Activated CD8-positive, alpha-beta memory T cell treated with anti-CD3 and anti-CD28 coated beads for 1 hour (primary cell): Measurements from ENCODE around the gene OGDHL.
"Not testable (repeated sequence)": the region's sequence is repeated elsewhere in the genome, so short reads cannot be mapped to it uniquely, and the experiment has no call there.

Experiments
- DNase-seq, 2 donors: peaks; one replicate each; pipeline ENCODE4 v3.0.0-alpha.2; 2020; ENCODE audit warnings: low read depth in 1 of 2; ENCODE audit errors: extremely low read depth in 1 of 2

The OGDHL gene

GRCh38 chr10:49758249-49758930 is 3.7 kb downstream of the OGDHL start:
- no peak for DNase-seq

- DNase-seq, result no peak
Observed at GRCh38 chr10:49756641-49757040, 5.5 kb downstream of the OGDHL start.

GRCh38 chr10:49756031-49756430 is 6.1 kb downstream of the OGDHL start:
- DNase-seq, result no peak

- DNase-seq, result not testable (repeated sequence)
Observed at GRCh38 chr10:49754951-49755350, 7.2 kb downstream of the OGDHL start.

- DNase-seq, result no peak
Observed at GRCh38 chr10:49752584-49752983, 9.5 kb downstream of the OGDHL start.

GRCh38 chr10:49751636-49752510 is 10.2 kb downstream of the OGDHL start:
- no peak for DNase-seq

- no peak for DNase-seq
Observed at GRCh38 chr10:49751216-49751615, 10.9 kb downstream of the OGDHL start.

GRCh38 chr10:49750546-49750945 is 11.6 kb downstream of the OGDHL start:
- no peak for DNase-seq

GRCh38 chr10:49749556-49750491 is 12.3 kb downstream of the OGDHL start:
- no peak for DNase-seq

- no peak for DNase-seq
Observed at GRCh38 chr10:49749144-49749543, 13.0 kb downstream of the OGDHL start.

GRCh38 chr10:49748006-49748405 is 14.1 kb downstream of the OGDHL start:
- no peak for DNase-seq

- DNase-seq, result no peak
Observed at GRCh38 chr10:49747303-49747646, 14.8 kb downstream of the OGDHL start.

- DNase-seq, result no peak
Observed at GRCh38 chr10:49746626-49747302, 15.4 kb downstream of the OGDHL start.

GRCh38 chr10:49745756-49746155 is 16.4 kb downstream of the OGDHL start:
- no peak for DNase-seq

- DNase-seq, result no peak
Observed at GRCh38 chr10:49744924-49745605, 17.1 kb downstream of the OGDHL start.

- DNase-seq, result no peak
Observed at GRCh38 chr10:49744091-49744685, 17.9 kb downstream of the OGDHL start.

- no peak for DNase-seq
Observed at GRCh38 chr10:49743464-49744075, 18.6 kb downstream of the OGDHL start.

- DNase-seq, result no peak
Observed at GRCh38 chr10:49742683-49743463, 19.2 kb downstream of the OGDHL start.
